SK-N-SH treated with all-trans-retinoic acid at 6 μM for 48 hours (cell line): Measurements from ENCODE around the gene CD163L1.
"Not testable (repeated sequence)": the region's sequence is repeated elsewhere in the genome, so short reads cannot be mapped to it uniquely, and the experiment has no call there.

ENCODE experiments used
- ATAC-seq: fragments of 200-7000 bp; cut with Tn5 transposase; 3 replicates; pipeline ENCODE4 v1.9.1; 2020; ENCODE audit warnings: mild to moderate bottlenecking, moderate library complexity
- ARNTL ChIP-seq: fragments of 450-650 bp; formaldehyde crosslinking; IDR thresholded peaks from 2 replicates; pipeline ENCODE4 v1.5.0; 2020; ENCODE audit warnings: low read depth, mild to moderate bottlenecking, moderate library complexity, borderline replicate concordance
- BACH2 ChIP-seq: fragments of 250-450 bp; sonication (Bioruptor Pico); IDR thresholded peaks from 2 replicates; pipeline ENCODE4 v1.9.0; 2021; ENCODE audit warnings: mild to moderate bottlenecking, borderline replicate concordance
- CSDC2 ChIP-seq: fragments of 250-450 bp; sonication (Bioruptor Pico); IDR thresholded peaks from 2 replicates; pipeline ENCODE4 v1.5.0; 2020; ENCODE audit warnings: mild to moderate bottlenecking, moderate library complexity
- CSRNP3 ChIP-seq: fragments of 250-450 bp; sonication (Bioruptor Pico); IDR thresholded peaks from 2 replicates; pipeline ENCODE4 v1.5.1; 2021; ENCODE audit warnings: mild to moderate bottlenecking, moderate library complexity
- GLIS3 ChIP-seq: fragments of 250-450 bp; sonication (Bioruptor Pico); IDR thresholded peaks from 2 replicates; pipeline ENCODE4 v1.5.0; 2020; ENCODE audit warnings: mild to moderate bottlenecking, moderate library complexity
- PPARA ChIP-seq: fragments of 250-450 bp; sonication (Bioruptor Pico); IDR thresholded peaks from 2 replicates; pipeline ENCODE4 v1.5.0; 2020; ENCODE audit warnings: mild to moderate bottlenecking, borderline replicate concordance
- RARB ChIP-seq: fragments of 250-450 bp; sonication (Bioruptor Pico); IDR thresholded peaks from 2 replicates; pipeline ENCODE4 v1.8.0; 2021; ENCODE audit warnings: mild to moderate bottlenecking, moderate library complexity
- SNAI2 ChIP-seq: fragments of 250-450 bp; sonication (Bioruptor Pico); IDR thresholded peaks from 2 replicates; pipeline ENCODE4 v1.5.0; 2020; ENCODE audit warnings: mild to moderate bottlenecking, moderate library complexity
- TCF4 ChIP-seq: fragments of 250-450 bp; sonication (Bioruptor Pico); IDR thresholded peaks from 2 replicates; pipeline ENCODE4 v1.8.0; 2021; ENCODE audit warnings: mild to moderate bottlenecking, moderate library complexity, borderline replicate concordance
- TOX ChIP-seq: fragments of 250-450 bp; sonication (Bioruptor Pico); IDR thresholded peaks from 2 replicates; pipeline ENCODE4 v1.8.0; 2021; ENCODE audit warnings: mild to moderate bottlenecking, moderate library complexity, borderline replicate concordance
- ZFP3 ChIP-seq: fragments of 250-450 bp; sonication (Bioruptor Pico); IDR thresholded peaks from 2 replicates; pipeline ENCODE4 v1.5.0; 2020; ENCODE audit warnings: mild to moderate bottlenecking, moderate library complexity
- ZNF8 ChIP-seq: fragments of 450-650 bp; formaldehyde crosslinking; IDR thresholded peaks from 2 replicates; pipeline ENCODE4 v1.5.0; 2020; ENCODE audit warnings: mild to moderate bottlenecking, moderate library complexity
- TF ChIP-seq, protein P1 (sequence below): fragments of 250-450 bp; sonication (Bioruptor Pico); IDR thresholded peaks from 2 replicates; pipeline ENCODE4 v1.5.0; 2020; ENCODE audit warnings: mild to moderate bottlenecking, moderate library complexity
- TF ChIP-seq, protein P2 (sequence below): fragments of 250-450 bp; sonication (Bioruptor Pico); IDR thresholded peaks from 2 replicates; pipeline ENCODE4 v1.8.0; 2021; ENCODE audit warnings: low read depth, mild to moderate bottlenecking, moderate library complexity, borderline replicate concordance
- TF ChIP-seq, protein P3 (sequence below): fragments of 250-450 bp; sonication (Bioruptor Pico); IDR thresholded peaks from 2 replicates; pipeline ENCODE4 v1.5.1; 2020; ENCODE audit warnings: low read depth, mild to moderate bottlenecking, moderate library complexity

The CD163L1 gene

GRCh38 chr12:7346551-7347225 lies 97.3 kb downstream of the CD163L1 start:
- no peak for ATAC-seq
- TF ChIP-seq, protein P1, sequence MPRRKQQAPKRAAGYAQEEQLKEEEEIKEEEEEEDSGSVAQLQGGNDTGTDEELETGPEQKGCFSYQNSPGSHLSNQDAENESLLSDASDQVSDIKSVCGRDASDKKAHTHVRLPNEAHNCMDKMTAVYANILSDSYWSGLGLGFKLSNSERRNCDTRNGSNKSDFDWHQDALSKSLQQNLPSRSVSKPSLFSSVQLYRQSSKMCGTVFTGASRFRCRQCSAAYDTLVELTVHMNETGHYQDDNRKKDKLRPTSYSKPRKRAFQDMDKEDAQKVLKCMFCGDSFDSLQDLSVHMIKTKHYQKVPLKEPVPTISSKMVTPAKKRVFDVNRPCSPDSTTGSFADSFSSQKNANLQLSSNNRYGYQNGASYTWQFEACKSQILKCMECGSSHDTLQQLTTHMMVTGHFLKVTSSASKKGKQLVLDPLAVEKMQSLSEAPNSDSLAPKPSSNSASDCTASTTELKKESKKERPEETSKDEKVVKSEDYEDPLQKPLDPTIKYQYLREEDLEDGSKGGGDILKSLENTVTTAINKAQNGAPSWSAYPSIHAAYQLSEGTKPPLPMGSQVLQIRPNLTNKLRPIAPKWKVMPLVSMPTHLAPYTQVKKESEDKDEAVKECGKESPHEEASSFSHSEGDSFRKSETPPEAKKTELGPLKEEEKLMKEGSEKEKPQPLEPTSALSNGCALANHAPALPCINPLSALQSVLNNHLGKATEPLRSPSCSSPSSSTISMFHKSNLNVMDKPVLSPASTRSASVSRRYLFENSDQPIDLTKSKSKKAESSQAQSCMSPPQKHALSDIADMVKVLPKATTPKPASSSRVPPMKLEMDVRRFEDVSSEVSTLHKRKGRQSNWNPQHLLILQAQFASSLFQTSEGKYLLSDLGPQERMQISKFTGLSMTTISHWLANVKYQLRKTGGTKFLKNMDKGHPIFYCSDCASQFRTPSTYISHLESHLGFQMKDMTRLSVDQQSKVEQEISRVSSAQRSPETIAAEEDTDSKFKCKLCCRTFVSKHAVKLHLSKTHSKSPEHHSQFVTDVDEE (CRISPR knock-in tag) = no peak
- TF ChIP-seq CSRNP3 (CRISPR knock-in tag) = no peak
- no peak for TF ChIP-seq TOX (CRISPR knock-in tag)

DNA sequence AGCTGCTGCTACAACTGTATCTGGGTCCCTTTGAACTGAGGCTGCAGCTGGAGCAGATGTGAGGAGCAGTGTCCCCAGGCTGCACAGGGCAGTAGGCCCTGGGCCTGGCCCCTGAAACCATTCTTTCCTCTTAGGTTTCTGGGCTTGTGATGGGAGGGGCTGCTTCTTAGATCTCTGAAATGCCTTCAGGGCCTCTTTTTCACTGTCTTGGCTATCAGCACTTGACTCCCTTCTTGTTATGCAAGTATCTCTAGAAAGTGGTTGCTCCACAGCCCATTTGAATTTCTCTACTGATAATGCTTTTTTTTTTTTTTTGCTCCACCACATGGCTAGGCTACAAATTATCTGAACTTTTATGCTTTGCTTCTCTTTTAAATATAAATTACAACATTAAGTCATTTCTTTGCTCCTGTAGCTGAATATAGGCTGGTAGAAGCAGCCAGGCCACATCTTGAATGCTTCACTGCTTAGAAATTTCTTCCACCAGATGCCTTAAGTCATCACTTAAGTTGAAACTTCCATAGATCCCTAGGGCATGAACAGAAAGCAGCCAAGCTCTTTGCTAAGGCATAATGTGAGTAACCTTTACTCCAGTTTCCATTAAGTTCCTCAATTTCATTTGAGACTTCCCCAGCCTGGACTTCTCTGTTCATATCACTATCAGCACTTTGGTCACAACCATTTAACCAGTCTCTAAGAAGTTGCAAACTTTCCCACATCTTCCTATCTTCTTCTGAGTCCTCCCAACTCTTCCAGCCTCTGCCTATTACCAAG lies 98.9 kb downstream of the CD163L1 start:
- no peak for ATAC-seq
- TF ChIP-seq TCF4 (CRISPR knock-in tag) (no peak), GLIS3 (CRISPR knock-in tag) (no peak), BACH2 (CRISPR knock-in tag) (no peak), ARNTL (CRISPR knock-in tag) (no peak), TOX (CRISPR knock-in tag) (no peak), PPARA (CRISPR knock-in tag) (no peak), SNAI2 (CRISPR knock-in tag) (no peak)
- TF ChIP-seq, protein P1 (CRISPR knock-in tag) = no peak
- TF ChIP-seq, protein P2, sequence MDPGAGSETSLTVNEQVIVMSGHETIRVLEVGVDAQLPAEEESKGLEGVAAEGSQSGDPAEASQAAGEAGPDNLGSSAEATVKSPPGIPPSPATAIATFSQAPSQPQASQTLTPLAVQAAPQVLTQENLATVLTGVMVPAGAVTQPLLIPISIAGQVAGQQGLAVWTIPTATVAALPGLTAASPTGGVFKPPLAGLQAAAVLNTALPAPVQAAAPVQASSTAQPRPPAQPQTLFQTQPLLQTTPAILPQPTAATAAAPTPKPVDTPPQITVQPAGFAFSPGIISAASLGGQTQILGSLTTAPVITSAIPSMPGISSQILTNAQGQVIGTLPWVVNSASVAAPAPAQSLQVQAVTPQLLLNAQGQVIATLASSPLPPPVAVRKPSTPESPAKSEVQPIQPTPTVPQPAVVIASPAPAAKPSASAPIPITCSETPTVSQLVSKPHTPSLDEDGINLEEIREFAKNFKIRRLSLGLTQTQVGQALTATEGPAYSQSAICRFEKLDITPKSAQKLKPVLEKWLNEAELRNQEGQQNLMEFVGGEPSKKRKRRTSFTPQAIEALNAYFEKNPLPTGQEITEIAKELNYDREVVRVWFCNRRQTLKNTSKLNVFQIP = no peak

- no peak for ATAC-seq
- TF ChIP-seq CSDC2 (no peak), ZFP3 (CRISPR knock-in tag) (no peak), CSRNP3 (CRISPR knock-in tag) (no peak), TCF4 (CRISPR knock-in tag) (no peak), SNAI2 (CRISPR knock-in tag) (no peak), ZNF8 (CRISPR knock-in tag) (no peak), ARNTL (CRISPR knock-in tag) (no peak), RARB (no peak), GLIS3 (CRISPR knock-in tag) (no peak), BACH2 (CRISPR knock-in tag) (no peak)
- TF ChIP-seq, protein P3, sequence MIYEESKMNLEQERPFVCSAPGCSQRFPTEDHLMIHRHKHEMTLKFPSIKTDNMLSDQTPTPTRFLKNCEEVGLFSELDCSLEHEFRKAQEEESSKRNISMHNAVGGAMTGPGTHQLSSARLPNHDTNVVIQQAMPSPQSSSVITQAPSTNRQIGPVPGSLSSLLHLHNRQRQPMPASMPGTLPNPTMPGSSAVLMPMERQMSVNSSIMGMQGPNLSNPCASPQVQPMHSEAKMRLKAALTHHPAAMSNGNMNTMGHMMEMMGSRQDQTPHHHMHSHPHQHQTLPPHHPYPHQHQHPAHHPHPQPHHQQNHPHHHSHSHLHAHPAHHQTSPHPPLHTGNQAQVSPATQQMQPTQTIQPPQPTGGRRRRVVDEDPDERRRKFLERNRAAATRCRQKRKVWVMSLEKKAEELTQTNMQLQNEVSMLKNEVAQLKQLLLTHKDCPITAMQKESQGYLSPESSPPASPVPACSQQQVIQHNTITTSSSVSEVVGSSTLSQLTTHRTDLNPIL = no peak
- TF ChIP-seq, protein P1 (CRISPR knock-in tag) = no peak
Measured at GRCh38 chr12:7339675-7340074, 104.3 kb downstream of the CD163L1 start.

DNA sequence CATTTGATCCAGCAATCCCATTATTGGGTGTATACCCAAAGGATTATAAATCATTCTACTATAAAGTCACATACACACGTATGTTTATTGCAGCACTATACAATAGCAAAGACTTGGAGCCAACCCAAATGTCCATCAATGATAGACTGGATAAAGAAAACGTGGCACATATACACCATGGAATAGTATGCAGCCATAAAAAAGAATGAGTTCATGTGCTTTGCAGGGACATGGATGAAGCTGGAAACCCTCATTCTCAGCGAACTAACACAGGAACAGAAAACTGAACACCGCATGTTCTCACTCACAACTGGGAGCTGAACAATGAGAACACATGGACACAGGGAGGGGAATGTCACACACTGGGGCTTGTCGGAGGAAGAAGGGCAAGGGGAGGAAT lies 106.2 kb downstream of the CD163L1 start:
- ATAC-seq = not testable (repeated sequence)
